Stimulated activated CD8-positive, alpha-beta memory T cell treated with anti-CD3 and anti-CD28 coated beads, Interleukin-4, amount 100 ng/mL, for 1 hour (primary cell): Measurements from ENCODE around the gene ZNF112.
A peak's percentile ranks its signal among the peaks of the same experiment; 100 is the strongest.
"Not testable (repeated sequence)": the region's sequence is repeated elsewhere in the genome, so short reads cannot be mapped to it uniquely, and the experiment has no call there.

Experiments used
- DNase-seq, 2 donors: peaks; one replicate each; pipeline ENCODE4 v3.0.0-alpha.2; 2020; ENCODE audit warnings: low read depth in 2 of 2, low spot score in 1 of 2

The ZNF112 gene

GRCh38 chr19:44356383-44357111, at the start of gene ZNF112:
ZNF112 (minus strand) TSS chr19:44356680; CDS start chr19:44340539, 16,141 bp downstream.
- no peak for DNase-seq

DNA sequence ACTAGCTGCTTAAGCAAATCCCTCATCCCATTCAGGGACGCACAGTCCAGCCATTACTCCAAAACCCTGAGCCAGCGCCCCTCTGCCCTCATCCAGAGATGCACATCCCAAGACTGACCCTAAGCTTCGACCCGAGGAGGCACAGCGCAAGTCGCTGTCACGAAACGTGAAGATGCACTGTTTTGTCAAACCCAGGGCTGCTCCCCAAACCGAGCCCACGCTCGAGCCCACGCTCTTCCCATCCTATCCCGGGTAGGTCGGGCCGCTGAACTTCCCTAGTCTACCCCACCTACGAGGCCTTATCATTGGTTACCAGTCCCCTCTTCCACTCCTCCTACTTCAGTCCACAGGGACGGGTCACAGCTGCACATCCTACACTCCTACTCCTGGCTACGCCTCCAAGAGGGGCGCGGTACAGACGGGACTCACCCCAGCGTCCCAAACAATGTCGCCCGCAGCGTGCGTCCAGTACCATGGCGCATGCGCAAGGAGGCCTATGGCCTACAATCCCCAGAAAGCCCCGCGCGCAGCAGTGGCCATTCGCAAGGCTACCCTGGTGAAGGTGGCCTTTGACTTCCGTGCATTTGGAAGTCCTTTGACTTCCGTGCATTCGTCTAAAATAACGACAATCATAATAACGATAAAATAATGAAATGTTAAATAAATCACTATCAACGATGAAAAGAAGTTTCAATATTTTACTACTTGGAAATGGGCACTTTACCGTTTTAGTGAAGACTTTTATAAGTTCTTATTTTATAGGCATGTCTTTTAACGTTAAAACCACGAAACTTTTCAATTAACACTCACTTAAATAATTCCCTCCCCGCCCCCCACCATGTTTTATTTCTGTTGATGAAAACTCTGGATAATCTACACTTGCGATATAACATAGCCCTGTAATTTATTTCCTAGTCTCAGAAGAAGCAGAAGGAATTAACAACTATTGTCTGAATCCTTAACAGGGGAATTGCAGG, 44.9 kb upstream of the ZNF112 start, which contains the start of gene ZNF285:
ZNF285 (minus strand) TSS at position 470 of the 977 bp plus-strand sequence. CDS start 4,395 bp downstream, outside the sequence.
- DNase-seq = peak; percentile 44 to 57

- DNase-seq = not testable (repeated sequence)
These were observed 32.8 kb upstream of the ZNF112 start for GRCh38 chr19:44389268-44389667.

DNA sequence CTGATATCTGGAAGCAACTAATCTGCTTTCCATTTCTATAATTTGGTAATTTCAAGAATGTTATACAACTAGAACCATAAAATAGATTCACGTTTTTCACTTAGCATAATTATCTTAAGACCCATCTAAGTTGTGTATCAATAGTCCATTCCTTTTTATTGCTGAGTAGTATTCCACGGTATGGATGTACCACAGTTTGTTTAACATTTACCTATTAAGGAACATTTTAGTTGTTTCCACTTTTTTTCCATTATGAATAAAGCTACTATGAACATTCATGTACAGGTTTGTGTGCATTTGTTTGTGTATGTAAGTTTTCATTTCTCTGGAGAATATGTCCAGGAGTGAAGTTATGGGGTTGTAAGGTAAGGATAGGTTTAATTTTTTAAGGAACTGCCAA, 18.3 kb upstream of the ZNF112 start:
- DNase-seq = no peak

- DNase-seq = no peak
These were observed 15.5 kb upstream of the ZNF112 start for GRCh38 chr19:44371815-44372480.

DNA sequence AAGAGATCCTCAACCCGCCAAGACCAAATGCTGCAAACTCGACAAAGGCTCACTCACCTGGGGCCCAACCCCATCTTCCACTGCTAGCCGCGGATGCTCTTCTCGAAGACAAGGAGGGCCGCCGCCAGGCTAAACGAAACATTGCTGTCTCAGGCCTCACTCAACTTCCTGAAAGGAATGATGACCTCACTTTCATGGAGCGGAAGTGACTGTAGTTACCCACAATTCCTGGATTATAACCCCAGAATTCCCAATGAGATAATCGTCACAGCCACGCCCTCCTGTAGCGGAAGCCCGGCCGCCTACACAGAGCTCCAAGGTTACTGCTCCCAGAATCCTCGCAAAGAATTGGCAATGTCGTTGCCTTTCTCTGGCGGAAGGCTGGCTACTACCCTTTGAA, 10.5 kb upstream of the ZNF112 start:
- DNase-seq = no peak

DNA sequence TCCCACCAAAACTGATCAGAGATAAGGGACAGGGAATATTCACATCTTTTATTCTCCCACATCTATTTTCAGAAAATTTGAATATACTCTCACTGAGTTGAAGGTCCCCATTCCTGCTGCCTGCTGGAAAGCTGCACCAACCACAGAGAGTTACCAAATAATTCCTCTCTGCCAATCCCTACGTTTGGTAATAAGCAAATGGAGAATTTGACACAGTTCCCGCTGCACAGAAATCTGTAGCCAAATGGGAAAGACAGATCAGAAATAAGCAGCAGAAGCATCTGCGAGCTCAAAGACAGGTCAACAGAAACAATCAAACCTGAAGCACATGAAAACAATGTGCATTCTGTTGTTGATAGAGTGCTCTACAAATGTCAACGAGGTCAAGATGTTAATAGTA, 9.9 kb downstream of the ZNF112 start:
- no peak for DNase-seq

DNA sequence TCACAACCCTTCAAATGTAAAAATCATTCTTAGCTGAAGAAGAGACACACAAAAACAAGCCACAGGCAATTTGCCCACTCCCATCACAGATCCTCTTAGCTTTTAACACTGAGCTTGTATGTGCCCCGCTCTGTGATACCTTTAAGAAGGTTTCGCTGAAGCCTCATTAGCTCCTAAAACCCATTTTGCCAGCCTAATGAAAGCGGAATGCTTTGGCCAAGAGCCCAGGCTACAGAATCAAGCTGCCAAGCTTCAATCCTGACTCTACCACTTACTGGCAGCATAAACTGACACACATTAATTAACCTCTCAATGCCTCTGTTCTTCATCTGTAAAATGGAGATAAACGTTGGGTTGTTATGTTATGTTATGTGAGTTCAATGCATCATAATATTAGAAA, 10.5 kb downstream of the ZNF112 start:
- DNase-seq = no peak

DNA sequence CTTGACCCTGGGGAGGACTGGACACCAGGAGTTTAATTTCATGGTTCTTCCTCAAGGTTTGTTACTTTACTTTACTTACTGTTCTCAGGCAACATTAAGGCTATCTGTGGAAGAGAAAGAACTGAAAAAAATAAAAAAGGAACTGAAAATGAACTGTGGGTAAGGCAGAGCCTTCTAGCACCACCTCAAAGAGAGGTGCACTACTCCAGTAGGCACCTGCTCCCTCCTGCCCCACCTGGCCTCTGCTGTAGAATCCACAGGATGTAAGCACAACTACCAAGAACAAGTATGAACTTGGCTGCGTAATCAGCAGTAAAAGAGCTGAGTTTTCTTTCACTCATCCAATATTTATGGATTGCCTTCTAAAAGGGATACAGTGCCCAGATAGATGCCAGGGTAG, 12.2 kb downstream of the ZNF112 start:
- DNase-seq = no peak

DNA sequence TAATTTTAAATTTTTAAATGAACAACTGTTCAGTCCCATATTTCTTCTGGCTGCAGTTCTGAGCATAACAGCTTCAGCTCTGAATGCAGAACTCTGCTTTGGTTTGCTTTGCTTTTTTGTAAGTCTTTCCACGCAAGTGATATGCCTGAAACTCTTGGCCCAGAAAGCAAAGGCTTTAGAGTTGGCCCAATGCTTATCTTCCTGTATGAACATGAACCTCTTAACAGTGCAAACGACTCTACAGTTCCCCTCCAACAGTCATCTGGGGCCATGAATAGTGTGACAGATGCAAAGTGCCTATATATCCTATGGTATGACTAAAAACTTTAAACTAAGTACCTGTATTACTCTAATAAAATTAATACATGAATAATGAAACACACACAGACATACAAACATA, 14.7 kb downstream of the ZNF112 start:
- DNase-seq = no peak

DNA sequence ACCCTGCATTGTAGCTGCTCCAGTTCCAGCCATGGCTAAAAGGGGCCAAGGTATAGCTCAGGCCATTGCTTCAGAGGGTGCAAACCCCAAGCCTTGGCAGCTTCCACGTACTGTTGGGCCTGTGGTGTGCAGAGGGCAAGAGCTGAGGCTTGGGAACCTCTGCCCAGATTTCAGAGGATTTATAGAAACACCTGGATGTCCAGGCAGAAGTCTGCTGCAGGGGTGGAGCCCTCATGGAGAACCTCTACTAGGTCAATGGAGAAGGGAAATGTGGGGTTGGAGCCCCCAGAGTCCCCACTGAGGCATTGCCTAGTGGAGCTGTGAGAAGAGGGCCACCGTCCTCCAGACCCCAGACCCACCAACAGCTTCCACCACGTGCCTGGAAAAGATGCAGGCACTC, 21.8 kb downstream of the ZNF112 start:
- DNase-seq = not testable (repeated sequence)

DNA sequence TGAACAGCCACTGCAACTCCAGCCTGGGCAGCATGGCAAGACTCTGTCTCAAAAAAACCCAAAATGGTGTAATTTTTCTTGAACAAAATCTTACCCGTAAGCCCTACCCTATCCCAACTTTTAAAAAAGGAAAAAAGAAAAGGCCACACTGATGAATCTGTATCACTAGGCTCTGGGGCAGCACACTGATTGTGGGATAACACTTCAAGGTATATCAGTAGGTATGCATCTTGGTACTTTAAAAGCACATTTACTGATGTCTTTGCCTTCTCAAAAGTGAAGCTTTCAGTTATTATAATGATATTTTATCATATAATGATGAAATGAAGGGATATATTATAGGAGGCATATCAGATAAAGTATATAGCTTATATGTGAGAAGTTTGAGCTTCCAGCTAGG, 24.3 kb downstream of the ZNF112 start:
- DNase-seq = no peak

DNA sequence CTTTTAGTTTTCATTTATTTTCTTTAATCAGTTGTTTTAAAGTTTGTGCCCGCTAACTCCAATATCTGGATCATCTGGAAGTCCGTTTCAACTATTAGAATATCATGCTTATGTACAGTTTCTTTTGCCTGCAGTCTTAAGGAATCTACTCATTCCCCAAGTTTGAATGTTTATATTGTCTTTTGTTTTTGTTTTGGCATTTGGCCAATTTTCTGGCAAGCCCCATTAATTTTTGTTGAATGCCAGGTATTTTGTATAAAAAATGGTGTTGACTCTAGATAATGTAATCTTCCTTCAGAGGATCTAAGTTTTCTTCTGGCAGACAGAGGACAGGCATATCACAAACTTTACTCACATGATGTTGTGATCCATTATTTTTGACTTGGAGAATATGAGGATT, 40.6 kb downstream of the ZNF112 start:
- no peak for DNase-seq

DNA sequence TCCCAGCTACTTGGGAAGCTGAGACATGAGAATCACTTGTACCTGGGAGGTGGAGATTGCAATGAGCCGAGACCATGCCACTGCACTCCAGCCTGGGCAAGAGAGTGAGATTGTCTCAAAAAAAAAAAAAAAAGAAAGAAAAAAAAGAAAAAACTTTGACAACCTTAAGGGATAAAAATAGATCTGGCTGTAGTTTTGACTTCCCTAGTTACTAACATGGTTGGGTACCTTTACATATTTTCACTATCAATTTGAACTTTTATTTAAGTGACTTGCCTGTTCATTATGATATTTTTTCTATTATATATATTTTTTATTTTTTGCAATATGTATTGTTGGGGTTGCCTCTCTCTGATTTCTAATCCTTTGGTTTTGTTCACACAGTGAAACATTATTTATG, 43.2 kb downstream of the ZNF112 start:
- no peak for DNase-seq

GRCh38 chr19:44308011-44308410, 48.5 kb downstream of the ZNF112 start:
- no peak for DNase-seq

GRCh38 chr19:44306283-44306682, 50.2 kb downstream of the ZNF112 start:
- DNase-seq = no peak

- DNase-seq = no peak
These were observed 51.0 kb downstream of the ZNF112 start for GRCh38 chr19:44305457-44305856.

DNA sequence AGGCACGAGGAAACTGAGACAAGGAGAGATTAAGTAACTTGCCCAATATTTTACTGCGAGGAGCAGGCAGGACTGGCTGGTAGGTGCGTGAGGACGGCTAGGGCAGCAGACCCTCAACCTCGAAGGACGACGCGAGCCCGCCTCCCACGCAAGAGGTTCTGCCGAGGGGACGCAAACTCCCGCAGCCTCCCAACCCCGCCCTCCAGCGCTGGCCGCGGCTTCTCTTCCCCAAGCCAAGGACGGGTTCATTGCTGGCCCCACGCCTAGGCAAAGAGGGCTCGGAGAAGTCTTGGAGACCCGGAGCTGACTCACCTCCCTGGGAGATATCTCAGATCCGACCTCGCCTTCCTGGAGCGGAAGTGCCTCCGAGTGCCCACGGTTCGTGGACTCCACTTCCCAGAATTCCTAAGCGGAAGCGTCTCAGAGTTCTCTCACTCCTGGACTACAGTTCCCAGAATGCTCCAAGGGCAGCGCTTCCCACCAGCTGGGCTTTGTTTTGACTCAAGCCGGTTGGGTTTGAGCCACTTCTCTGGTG, 51.8 kb downstream of the ZNF112 start, which contains the start of gene ZNF235:
ZNF235 (minus strand) TSS at position 367 of the 535 bp plus-strand sequence. CDS start 1,621 bp downstream, outside the sequence.
- DNase-seq = peak; percentile 31 to 44

DNA sequence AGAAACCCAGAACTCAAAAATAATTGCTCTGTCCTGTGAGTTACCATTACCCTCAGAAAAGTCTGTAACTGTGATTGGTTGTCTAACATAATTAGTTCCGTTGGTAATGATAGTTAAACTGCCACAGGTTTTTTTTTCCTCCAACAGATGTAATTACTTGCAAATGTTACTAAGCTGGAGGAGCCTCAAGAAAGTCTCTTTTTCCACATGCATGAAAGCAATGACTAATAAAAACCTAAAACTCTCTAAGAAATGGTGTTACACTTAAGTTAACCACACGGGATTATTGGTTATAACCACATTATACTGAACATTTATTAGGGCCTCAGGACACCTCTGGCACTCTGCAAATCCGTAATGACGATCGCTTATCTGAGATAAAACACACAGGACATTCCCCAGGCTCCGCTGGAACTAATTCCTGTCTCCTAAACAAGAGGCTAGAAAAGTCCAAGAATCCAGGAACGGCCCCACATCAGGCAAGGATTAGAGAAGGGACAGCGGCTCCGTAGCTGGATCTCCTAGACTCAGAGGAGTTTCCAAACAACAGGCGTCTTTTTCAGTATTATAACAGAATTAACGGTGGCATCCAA, 52.4 kb downstream of the ZNF112 start:
- DNase-seq = no peak

DNA sequence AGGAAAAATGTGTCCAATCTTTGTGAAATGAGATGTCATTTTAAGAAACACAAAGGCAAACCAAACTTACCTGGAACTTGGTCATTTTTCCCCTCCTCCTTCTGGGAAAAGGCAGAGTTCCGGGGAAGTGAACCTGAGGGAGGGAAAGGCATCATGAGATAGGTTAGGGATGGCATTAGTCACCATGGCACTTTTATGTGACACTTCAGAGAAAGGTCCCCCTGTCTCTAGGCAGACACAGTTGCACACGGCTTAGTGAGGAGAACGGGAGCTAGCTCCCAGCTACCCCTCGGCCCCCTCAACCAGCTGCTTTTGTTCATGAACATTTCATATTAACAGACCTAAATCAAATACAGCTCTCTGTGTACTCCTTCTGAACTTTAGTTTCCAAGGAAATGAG, 53.2 kb downstream of the ZNF112 start:
- DNase-seq = no peak

DNA sequence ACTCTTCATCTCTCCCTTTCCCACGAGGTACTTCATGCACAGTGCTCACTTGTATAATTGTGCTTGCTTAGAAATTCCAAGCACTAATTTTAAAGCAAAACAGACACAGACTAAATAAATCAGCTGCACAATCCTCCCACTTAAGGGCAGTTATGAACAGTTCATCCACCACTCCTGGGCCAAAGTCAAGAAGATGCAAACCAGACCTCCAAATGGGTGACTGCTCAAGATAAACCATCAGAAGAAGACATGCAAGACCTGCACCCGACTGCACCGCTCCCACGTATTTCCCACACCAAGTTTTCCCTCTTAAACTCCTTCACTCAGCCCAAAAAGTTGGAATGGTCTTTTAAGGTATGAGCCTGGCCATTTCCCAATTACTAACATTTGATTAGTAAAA, 71.5 kb downstream of the ZNF112 start:
- no peak for DNase-seq
